Peyer's patch (tissue), 4 donors: ENCODE measurements around the gene DYNLL1.

Source experiments
- CTCF ChIP-seq, 6 experiments: fragments of 450-650 bp in 4 of 6; fragments of 200-600 bp in 2 of 6; sonication (generic) in 1 of 6; IDR thresholded peaks; one replicate each; pipeline ENCODE4 v1.5.1; 2017 to 2019; ENCODE audit warnings: antibody characterized with exemption in 6 of 6, mild to moderate bottlenecking in 3 of 6, moderate library complexity in 1 of 6
- POLR2A ChIP-seq, 2 donors: fragments of 450-650 bp; IDR thresholded peaks; one replicate each; pipeline ENCODE4 v1.5.1; 2017; ENCODE audit warnings: antibody characterized with exemption in 2 of 2, mild to moderate bottlenecking in 2 of 2, moderate library complexity in 2 of 2

- TF ChIP-seq CTCF (IDR thresholded peaks at IDR 0.05): no peak
- TF ChIP-seq POLR2A (IDR thresholded peaks at IDR 0.05): no peak
These were observed 48.8 kb downstream of the DYNLL1 start for GRCh38 chr12:120544691-120545090.
